ENCODE results near the gene SNX21. TPM values are rescaled to one million over a fixed set of nuclear protein-coding genes. Genes with fewer than 3 reads are reported as not detected.

The SNX21 gene
- total RNA-seq, 2 donors from 2014 or later = 23.2 to 30.2 TPM

DNA sequence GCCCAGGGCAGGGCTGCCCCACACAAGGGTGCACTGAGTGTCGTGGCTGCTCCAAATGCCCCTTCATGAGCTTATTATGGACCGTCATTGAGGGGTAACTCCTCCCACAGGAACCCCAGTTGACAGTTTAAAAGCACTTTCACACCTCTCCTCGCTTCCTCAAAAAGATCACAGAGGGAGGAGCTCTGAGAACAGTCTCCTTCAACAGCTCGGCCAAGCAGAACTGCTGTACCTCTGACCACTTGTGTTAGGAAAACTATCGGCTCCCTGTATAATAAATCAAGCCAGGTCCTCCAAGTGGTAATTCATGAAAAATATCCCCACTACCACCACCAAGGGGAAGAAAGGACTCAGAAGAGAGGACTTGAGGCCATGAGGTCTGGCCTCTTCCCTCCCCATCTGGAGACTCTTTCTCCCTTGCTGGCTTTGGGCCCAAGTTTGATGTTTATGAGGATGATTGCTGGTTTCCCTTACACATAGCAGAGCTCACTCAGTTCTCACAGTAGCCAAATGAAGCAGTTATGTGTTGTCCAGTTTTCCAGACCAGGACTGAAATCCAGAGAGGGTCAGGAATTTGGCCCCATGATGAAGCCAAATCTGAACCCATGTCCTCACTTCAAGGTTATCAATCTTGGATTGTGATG is 8.7 kb downstream of the SNX21 start:
- intact Hi-C loops (cut with DNase I) = no loop called here
- DNase-seq = no peak
- ATAC-seq = peak; percentile 29 to 56

GRCh38 chr20:45843506-45843905 is 9.9 kb downstream of the SNX21 start:
- intact Hi-C loops (cut with DNase I) = no loop called here
- ATAC-seq (no peak), DNase-seq (no peak)

DNA sequence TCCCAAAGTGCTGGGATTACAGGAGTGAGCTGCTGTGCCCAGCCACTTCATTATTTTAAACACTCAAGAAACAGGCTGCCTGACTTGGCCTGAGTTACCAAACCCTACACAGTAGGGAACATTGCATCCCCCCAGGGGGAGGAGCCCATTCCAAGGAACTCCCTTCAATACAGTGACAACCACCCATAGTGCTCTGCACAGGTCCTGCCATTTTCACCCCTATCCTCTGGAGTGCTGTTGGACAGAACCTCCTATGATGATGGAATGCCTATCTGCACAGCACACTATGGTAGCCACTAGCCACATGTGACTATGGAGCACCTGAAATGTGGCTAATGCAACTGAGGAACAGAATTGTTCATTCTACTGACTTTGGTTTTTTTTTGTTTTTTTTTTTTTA is 11.9 kb downstream of the SNX21 start:
- intact Hi-C loops (cut with DNase I) = no loop called here
- no peak for ATAC-seq
- no peak for DNase-seq

GRCh38 chr20:45848421-45848820 is 14.8 kb downstream of the SNX21 start:
- ATAC-seq = no peak
- intact Hi-C loops (cut with DNase I) = no loop called here
- no peak for DNase-seq

- ATAC-seq (no peak), DNase-seq (no peak)
- intact Hi-C loops (cut with DNase I) = no loop called here
These were observed 15.5 kb downstream of the SNX21 start for GRCh38 chr20:45848969-45849582.

GRCh38 chr20:45850238-45850637 is 16.6 kb downstream of the SNX21 start:
- ATAC-seq (no peak), DNase-seq (no peak)
- intact Hi-C loops (cut with DNase I) = no loop called here

DNA sequence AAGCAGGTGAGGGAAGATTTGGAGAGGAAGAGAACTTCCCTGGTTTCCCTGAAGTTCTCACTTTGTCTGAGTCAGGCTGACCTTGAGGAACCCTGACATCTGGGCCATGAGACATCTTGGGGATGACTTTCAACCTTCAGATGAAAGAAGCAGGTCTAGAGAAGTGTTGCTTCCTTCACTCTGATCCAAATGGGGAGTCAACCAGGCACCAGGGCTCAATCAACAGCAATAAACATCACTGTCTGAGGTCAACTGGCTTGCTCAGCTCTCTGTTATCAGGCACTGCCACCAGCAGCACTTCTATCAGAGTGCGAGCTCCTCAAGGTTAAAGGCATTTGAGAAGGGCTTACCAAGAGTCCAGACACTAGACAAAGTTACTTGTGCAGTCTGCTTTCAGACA is 17.3 kb downstream of the SNX21 start:
- intact Hi-C loops (cut with DNase I) = no loop called here
- ATAC-seq = peak in 1 of 2 donors; percentile 10
- no peak for DNase-seq

DNA sequence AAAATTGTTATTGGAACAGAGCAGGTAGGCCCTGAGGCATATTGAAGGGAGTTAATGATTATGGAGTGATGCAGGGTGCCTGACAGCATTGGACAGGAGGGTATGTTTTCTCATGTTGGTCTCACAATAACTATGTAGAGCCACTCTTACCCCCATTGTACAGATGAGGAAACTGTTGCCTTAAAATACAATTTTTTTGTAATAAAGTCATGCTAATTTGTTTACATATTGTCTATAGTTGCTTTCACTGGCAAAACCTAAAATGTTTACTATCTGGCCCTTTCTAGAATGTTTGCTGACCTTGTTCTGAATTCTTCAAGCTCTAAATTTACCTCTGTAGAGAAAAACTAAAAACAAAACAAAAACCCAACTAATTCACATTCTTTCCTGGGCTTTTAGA is 17.9 kb downstream of the SNX21 start:
- ATAC-seq = no peak
- DNase-seq = no peak
- intact Hi-C loops (cut with DNase I) = no loop called here

- intact Hi-C loops (cut with DNase I) = no loop called here
- DNase-seq (no peak), ATAC-seq (no peak)
These were observed 18.7 kb downstream of the SNX21 start for GRCh38 chr20:45852326-45852725.

- intact Hi-C loops (cut with DNase I) = no loop called here
- ATAC-seq (no peak), DNase-seq (no peak)
These were observed 19.9 kb downstream of the SNX21 start for GRCh38 chr20:45853484-45853883.

DNA sequence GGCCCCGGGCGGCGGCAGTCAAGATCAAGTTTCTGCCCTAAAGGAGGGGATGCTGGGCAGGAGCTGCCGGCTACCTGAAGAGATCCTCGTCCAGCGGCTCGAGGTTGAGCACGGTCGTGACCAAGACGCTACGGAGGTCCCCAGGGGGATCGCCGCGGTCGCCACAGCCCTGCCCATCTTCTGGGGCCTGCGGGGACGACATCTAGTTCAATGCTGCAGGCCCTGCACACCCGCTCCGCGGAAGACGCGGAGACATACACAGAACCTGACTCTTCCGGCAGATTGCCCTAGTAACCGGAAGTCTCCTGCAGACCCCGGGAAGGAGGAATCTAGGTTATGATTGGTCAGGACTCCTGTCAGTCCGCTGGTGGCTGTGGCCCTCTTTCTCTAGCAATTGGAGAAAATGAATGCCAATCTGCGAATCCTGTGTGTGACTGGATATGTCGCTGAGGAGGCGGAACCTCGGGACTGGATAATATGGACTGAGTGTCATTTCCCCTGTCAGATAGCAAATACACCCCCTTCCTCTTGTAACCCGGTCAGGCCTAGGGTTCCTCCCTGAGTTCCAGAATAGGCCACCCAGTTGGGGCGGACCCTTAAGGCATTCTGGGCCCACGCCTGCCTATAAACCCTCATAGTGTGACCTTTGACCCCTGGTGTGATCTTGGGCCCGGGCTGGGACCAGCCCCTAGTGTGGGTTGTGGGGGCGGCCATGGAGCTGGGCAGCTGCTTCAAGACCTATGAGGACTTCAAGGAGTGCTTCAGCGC is 23.7 kb downstream of the SNX21 start, which contains the start of the genes ACOT8 and ZSWIM3:
Gene ACOT8, minus strand, starts transcription at position 279 of the 768 bp plus-strand sequence. Its CDS starts 77 bp downstream, at position 202.
Gene ZSWIM3, plus strand, starts transcription at position 501 of the 768 bp plus-strand sequence. Its CDS starts 212 bp downstream, at position 713.
- ATAC-seq = peak; percentile 99
- DNase-seq = peak; percentile 95
- intact Hi-C loops (cut with DNase I) = no loop called here

GRCh38 chr20:45857882-45858216 is 24.2 kb downstream of the SNX21 start:
- ATAC-seq = peak; percentile 10 to 23
- DNase-seq = no peak
- intact Hi-C loops (cut with DNase I) = no loop called here

GRCh38 chr20:45859916-45860315 is 26.3 kb downstream of the SNX21 start:
- DNase-seq = no peak
- intact Hi-C loops (cut with DNase I) = no loop called here
- no peak for ATAC-seq

DNA sequence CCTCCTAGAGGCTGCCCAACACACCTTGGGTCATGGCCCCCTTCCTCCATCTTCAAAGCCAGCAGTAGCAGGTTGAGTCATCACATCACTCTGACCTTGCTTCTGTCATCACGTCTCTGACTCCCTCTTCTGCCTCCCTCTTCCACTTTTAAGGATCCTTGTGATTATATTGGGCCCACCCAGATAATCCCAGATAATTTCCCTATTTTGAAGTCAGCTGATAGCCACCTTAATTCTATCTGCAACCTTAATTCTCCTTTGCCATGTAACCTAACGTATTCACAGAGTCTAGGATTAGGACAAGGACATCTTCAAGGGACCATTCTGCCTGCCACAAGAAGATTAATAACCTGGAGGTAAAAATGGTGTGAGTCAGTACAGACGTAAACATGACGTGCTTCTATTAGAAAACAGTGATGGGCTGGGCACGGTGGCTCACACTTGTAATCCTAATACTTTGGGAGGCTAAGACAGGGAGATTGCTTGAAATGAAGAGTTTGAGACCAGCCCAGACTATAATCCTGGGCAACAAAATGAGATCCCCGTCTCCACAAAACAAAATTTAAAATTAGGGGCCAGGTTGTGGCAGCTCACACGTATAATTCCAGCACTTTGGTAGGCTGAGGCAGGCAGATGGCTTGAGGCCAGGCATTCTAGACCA is 27.1 kb downstream of the SNX21 start:
- intact Hi-C loops (cut with DNase I) = no loop called here
- no peak for DNase-seq
- no peak for ATAC-seq

DNA sequence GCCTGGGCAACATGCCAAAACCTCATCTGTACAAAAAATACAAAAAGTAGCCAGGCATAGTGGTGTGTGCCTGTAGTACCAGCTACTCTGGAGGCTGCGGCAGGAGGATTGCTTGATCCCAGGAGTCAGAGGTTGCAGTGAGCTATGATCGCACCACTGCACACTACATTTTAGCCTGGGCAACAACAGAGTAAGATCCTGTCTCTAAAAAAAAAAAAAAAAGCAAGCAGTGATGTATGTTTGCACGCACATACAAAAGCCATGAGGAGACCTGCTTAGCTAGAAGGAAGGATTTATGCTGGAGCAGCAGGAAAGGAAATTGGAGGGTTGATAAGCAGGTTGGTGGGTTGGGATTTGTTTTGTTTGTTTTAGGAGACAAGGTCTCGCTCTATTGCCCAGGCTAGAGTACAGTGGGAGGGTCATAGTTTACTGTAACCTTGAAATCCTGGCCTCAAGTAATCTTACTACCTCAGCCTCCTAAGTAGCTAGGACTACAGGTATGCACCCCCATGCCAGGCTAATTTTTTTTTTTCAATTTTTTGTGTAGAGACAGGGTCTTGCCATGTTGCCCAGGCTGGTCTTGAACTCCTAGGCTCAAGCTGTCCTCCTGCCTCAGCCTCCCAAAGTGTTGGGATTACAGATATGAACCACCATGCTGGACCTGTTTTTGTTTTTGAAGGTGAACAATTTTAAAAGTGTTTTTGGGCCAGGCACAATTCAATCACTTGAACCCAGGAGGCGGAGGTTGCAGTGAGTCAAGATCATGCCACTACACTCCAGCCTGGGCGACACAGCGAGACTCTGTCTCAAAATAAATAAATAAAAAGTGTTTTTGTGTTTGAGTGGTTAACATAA is 27.8 kb downstream of the SNX21 start:
- DNase-seq = no peak
- intact Hi-C loops (cut with DNase I) = no loop called here
- no peak for ATAC-seq

DNA sequence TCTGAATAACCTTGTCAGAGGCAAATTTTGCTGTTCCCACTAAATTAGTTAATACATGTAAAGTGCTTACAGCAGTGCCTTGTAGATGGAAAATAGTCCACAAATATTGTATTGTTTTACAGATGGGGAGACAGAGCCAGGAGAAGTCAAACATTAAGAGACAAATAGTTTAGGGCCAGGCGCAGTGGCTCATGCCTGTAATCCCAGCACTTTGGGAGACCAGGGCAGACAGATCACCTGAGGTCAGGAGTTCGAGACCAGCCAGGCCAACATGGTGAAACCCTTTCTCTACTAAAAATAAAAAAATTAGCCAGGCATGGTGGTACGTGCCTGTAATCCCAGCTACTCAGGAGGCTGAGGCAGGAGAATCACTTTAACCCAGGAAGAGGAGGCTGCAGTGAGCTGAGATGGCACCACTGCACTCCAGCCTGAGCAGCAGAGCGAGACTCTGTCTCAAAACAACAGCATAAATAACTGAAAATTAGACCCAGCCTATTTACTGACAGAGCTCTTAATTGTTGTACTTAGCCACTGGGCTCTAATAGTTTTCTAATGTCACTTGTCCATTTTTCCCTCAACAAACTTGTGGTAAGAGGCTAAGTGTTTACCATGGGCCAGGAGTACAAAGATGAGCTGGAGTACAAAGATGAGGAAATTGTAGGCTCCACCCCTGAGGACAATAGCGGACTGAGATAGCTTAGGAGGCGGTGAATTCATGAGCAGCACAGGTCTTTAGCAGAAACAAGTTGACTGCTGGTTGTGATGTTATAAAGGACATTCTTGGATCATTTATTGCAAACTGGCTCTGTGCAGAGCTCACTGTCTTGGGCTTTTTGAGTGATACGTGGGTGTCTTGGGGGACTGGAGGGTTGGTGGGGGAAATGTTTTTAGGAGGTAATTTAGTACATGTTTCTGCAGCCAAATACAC is 30.2 kb downstream of the SNX21 start:
- intact Hi-C loops (cut with DNase I) = no loop called here
- no peak for ATAC-seq
- no peak for DNase-seq

DNA sequence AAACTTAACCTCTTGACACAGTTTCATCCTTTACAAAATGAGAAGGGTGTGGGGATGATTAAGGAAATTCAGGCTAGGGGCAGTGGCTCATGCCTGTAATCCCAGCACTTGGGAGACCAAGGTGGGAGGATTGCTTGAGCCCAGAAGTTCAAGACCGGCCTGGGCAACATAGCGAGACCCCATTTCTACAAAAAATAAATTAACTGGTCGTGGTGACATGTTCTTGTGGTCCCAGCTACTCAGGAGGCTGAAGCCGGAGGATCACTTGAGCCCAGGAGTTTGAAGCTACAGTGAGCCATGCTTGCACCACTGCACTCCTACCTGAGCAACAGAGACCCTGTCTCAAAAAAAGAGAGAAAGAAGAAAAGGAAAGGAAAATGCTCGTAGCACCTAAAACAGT is 32.9 kb downstream of the SNX21 start:
- DNase-seq (no peak), ATAC-seq (no peak)
- intact Hi-C loops (cut with DNase I) = no loop called here
